Lower leg skin (tissue), 3 donors: ENCODE results near the gene F8.

Experiments used
- POLR2A ChIP-seq, 2 donors: fragments of 450-650 bp; IDR thresholded peaks; one replicate each; pipeline ENCODE4 v1.6.1; 2016 to 2017; ENCODE audit warnings: antibody characterized with exemption in 2 of 2, mild to moderate bottlenecking in 1 of 2, moderate library complexity in 1 of 2
- TF ChIP-seq, protein P1 (sequence below), 3 donors: fragments of 450-650 bp; IDR thresholded peaks; one replicate each; pipeline ENCODE4 v1.5.1; 2016; ENCODE audit warnings: antibody characterized with exemption in 3 of 3, mild to moderate bottlenecking in 3 of 3, moderate library complexity in 2 of 3

DNA sequence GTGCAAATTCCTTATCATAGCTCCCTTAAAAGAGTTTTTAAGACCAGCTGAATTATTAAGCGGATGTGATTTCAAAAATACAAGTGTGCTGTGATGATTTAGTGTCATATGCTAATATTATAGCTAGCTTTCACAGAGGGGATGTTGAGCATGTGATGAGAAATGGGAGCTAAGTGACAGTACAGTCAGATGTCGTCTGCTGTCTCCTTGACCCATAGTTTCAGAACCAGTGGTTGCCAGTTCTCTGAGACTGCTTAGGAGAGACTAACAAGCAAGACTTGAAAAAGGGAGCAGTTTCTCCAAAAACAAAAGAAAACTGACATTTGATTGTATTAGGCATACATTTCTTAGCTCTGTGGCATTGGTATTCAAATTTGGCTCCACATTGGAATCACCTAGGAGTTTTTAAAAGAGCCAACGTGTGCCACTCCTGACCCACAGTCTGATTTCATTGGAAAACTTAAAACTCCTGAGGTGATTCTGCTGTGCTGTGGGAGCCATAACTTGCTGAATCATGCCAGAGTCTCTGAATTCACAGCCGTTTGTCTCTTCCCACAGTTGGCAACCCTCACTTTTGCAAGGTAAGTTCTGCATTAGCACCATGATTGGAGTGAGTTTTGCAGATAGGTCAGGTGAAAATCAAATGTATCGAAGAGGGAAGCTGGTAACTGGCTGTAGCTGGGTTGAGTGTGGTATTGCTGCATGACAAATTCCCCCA lies 24.4 kb upstream of the F8 start:
- TF ChIP-seq, protein P1, sequence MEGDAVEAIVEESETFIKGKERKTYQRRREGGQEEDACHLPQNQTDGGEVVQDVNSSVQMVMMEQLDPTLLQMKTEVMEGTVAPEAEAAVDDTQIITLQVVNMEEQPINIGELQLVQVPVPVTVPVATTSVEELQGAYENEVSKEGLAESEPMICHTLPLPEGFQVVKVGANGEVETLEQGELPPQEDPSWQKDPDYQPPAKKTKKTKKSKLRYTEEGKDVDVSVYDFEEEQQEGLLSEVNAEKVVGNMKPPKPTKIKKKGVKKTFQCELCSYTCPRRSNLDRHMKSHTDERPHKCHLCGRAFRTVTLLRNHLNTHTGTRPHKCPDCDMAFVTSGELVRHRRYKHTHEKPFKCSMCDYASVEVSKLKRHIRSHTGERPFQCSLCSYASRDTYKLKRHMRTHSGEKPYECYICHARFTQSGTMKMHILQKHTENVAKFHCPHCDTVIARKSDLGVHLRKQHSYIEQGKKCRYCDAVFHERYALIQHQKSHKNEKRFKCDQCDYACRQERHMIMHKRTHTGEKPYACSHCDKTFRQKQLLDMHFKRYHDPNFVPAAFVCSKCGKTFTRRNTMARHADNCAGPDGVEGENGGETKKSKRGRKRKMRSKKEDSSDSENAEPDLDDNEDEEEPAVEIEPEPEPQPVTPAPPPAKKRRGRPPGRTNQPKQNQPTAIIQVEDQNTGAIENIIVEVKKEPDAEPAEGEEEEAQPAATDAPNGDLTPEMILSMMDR (IDR thresholded peaks at IDR 0.05) = no peak
- no peak for TF ChIP-seq POLR2A (IDR thresholded peaks at IDR 0.05)
